Keratinocyte (primary cell): Measurements from ENCODE around the gene MVB12B. TPM values are rescaled to one million over a fixed set of nuclear protein-coding genes. Genes with fewer than 3 reads are reported as not detected.
"Not testable (repeated sequence)": the region's sequence is repeated elsewhere in the genome, so short reads cannot be mapped to it uniquely, and the experiment has no call there.

Experiments
- DNase-seq: peaks from one replicate; pipeline ENCODE4 v3.0.0-alpha.2; 2011; ENCODE audit warnings: low read depth, missing footprints, low spot score
- FAIRE-seq: peaks from 2 replicates; lab custom pipeline; 2011; peaks lifted over from hg19 to GRCh38; lab: Jason Lieb, UNC
- H2AFZ ChIP-seq: 2 replicates; pipeline ENCODE4 v1.6.0; 2012; ENCODE audit warnings: low read length, control low read depth, inconsistent platforms; ENCODE audit not compliant: control insufficient read depth
- H3K27ac ChIP-seq: 2 replicates; pipeline ENCODE4 v1.5.1; 2011; ENCODE audit warnings: low read length; ENCODE audit not compliant: control insufficient read depth, insufficient read depth
- H3K27me3 ChIP-seq: 3 replicates; pipeline ENCODE4 v1.6.0; 2011; ENCODE audit warnings: low read length; ENCODE audit not compliant: control insufficient read depth, insufficient read depth; ENCODE audit errors: extremely low read depth
- H3K36me3 ChIP-seq, 2 experiments: 2 replicates in 1 of 2; 3 replicates in 1 of 2; pipeline ENCODE4 v1.5.1; 2011; ENCODE audit warnings: low read length in 2 of 2, mild to moderate bottlenecking in 1 of 2; ENCODE audit not compliant: control insufficient read depth in 2 of 2, insufficient read depth in 2 of 2; ENCODE audit errors: extremely low read depth in 1 of 2
- H3K4me1 ChIP-seq: 3 replicates; pipeline ENCODE4 v1.5.1; 2011; ENCODE audit warnings: low read length; ENCODE audit not compliant: control insufficient read depth, insufficient read depth; ENCODE audit errors: extremely low read depth
- H3K4me2 ChIP-seq: 3 replicates; pipeline ENCODE4 v1.6.0; 2011; ENCODE audit warnings: low read depth, low read length; ENCODE audit not compliant: control insufficient read depth, insufficient read depth; ENCODE audit errors: extremely low read depth
- H3K4me3 ChIP-seq, 3 experiments: fragments of 200-600 bp in 1 of 3; sonication (generic) in 1 of 3; 2 replicates in 2 of 3; 3 replicates in 1 of 3; pipeline ENCODE4 v1.5.1; 2011 to 2016; ENCODE audit warnings: low read length in 3 of 3, mild to moderate bottlenecking in 3 of 3, control low read depth in 2 of 3, inconsistent platforms in 1 of 3, low read depth in 1 of 3, mixed read lengths in 1 of 3, mixed run types in 1 of 3, moderate library complexity in 1 of 3; ENCODE audit not compliant: control insufficient read depth in 2 of 3, insufficient read depth in 2 of 3; ENCODE audit errors: extremely low read depth in 1 of 3
- H3K79me2 ChIP-seq: 2 replicates; pipeline ENCODE4 v1.6.0; 2012; ENCODE audit warnings: low read length; ENCODE audit not compliant: control insufficient read depth, insufficient read depth
- H3K9ac ChIP-seq: 3 replicates; pipeline ENCODE4 v1.6.0; 2011; ENCODE audit warnings: low read length; ENCODE audit not compliant: control insufficient read depth, insufficient read depth; ENCODE audit errors: extremely low read depth
- H3K9me1 ChIP-seq: 3 replicates; pipeline ENCODE4 v1.6.0; 2011; ENCODE audit warnings: low read length; ENCODE audit not compliant: control insufficient read depth, insufficient read depth; ENCODE audit errors: extremely low read depth
- H3K9me3 ChIP-seq: 2 replicates; pipeline ENCODE4 v1.5.1; 2012; ENCODE audit warnings: low read depth, low read length; ENCODE audit not compliant: control insufficient read depth
- H4K20me1 ChIP-seq: 3 replicates; pipeline ENCODE4 v1.6.0; 2011; ENCODE audit warnings: low read length; ENCODE audit not compliant: control insufficient read depth, insufficient read depth; ENCODE audit errors: extremely low read depth
- EZH2 ChIP-seq: IDR thresholded peaks from one replicate; pipeline ENCODE4 v1.6.1; 2012; ENCODE audit warnings: inconsistent platforms, mild to moderate bottlenecking, low read length, moderate library complexity
- dilution Hi-C: fragments of 300-500 bp; cut with MboI; formaldehyde crosslinking; loops from one replicate; pipeline ENCODE4 v1.7.0; 2020; ENCODE audit warnings: low sequenced_read_pairs; ENCODE audit not compliant: extremely low pct_ligation_motif_present
- polyA plus RNA-seq, 5 experiments: library from polyadenylated mRNA; depleted of rRNA in 3 of 5; stranded (reverse) in 3 of 5; stranded (forward) in 1 of 5; unstranded in 1 of 5; fragments of >200 nt; gene quantifications; 1 replicate in 1 of 5; 2 replicates in 3 of 5; 3 replicates in 1 of 5; pipeline versions ENCODE4 v1.2.1 to v1.2.3, GENCODE V29; 2011 to 2012; ENCODE audit warnings: missing spikeins in 2 of 5, low read depth in 1 of 5, low replicate concordance in 1 of 5
- TF ChIP-seq, protein P1 (sequence below), 3 experiments: IDR thresholded peaks in 1 of 3; conservative IDR thresholded peaks in 1 of 3; optimal IDR thresholded peaks in 1 of 3; 2 replicates in 2 of 3; 3 replicates in 1 of 3; pipeline versions ENCODE3 to v1.5.1; 2011; ENCODE audit warnings: low read length in 3 of 3, mild to moderate bottlenecking in 3 of 3, moderate library complexity in 2 of 3, control low read depth in 1 of 3, inconsistent platforms in 1 of 3; ENCODE audit not compliant: insufficient read depth in 2 of 3; ENCODE audit errors: extremely low read depth in 1 of 3

The MVB12B gene
- polyA plus RNA-seq, 1 donor (not counting 4 experiments of a cell fraction or from before 2014, with no cell fraction given): 1.2 TPM

DNA sequence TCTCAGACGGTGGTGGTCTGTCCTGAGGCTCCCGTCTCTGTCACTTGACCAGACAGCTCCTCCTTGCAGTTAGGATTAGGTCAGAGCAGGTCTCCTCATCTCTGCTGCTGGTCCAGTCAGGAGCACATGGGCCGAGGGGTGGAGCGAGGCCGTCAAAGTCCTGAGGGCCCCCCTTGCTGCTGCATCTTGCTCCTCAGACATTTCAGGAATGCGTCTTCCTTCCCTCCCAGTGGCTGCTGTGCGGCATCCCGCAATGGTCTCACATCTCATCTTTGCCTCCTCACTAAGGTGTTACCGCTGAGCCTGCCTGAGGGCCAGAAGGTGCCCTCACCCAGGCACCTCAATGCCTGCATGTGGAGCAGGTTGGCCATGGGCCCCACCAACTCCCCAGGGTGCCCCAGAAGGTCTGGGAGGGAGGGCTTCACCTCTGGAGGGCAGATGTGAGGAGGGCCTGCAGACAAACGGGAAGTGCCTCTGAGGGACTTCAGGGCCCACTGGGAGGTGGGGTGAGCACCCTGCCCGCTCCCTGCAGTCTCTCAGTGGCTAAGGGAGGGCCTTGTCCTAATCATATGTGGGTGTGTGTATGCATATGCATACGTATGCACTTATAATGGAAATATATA is 149.4 kb downstream of the MVB12B start:
- H3K9ac ChIP-seq: no peak overlapping the region
- H3K4me1 ChIP-seq: no peaks in the 10 kb centered on the region
- DNase-seq (no peak), FAIRE-seq (no peak)
- H4K20me1 ChIP-seq: no peaks in the 10 kb centered on the region
- no peaks in the 10 kb centered on the region for H3K36me3 ChIP-seq
- H3K79me2 ChIP-seq: no peaks in the 10 kb centered on the region
- no peak overlapping the region for H3K4me3 ChIP-seq
- H3K27ac ChIP-seq: no peak overlapping the region
- dilution Hi-C loops: no loop called here
- H3K9me3 ChIP-seq: no peaks in the 10 kb centered on the region
- no peaks in the 10 kb centered on the region for H3K27me3 ChIP-seq
- no peaks in the 10 kb centered on the region for H3K9me1 ChIP-seq
- H3K4me2 ChIP-seq: no peak overlapping the region
- TF ChIP-seq, protein P1, sequence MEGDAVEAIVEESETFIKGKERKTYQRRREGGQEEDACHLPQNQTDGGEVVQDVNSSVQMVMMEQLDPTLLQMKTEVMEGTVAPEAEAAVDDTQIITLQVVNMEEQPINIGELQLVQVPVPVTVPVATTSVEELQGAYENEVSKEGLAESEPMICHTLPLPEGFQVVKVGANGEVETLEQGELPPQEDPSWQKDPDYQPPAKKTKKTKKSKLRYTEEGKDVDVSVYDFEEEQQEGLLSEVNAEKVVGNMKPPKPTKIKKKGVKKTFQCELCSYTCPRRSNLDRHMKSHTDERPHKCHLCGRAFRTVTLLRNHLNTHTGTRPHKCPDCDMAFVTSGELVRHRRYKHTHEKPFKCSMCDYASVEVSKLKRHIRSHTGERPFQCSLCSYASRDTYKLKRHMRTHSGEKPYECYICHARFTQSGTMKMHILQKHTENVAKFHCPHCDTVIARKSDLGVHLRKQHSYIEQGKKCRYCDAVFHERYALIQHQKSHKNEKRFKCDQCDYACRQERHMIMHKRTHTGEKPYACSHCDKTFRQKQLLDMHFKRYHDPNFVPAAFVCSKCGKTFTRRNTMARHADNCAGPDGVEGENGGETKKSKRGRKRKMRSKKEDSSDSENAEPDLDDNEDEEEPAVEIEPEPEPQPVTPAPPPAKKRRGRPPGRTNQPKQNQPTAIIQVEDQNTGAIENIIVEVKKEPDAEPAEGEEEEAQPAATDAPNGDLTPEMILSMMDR (optimal IDR thresholded peaks at IDR 0.05 in 1 of 3, IDR thresholded peaks at IDR 0.05 in 1 of 3, conservative IDR thresholded peaks at IDR 0.05 in 1 of 3; ENCODE audit: extremely low read depth in 1 of 3, insufficient read depth in 2 of 3, low read length in 3 of 3): no peak
- no peak for TF ChIP-seq EZH2
- H2AFZ ChIP-seq: no peak overlapping the region

DNA sequence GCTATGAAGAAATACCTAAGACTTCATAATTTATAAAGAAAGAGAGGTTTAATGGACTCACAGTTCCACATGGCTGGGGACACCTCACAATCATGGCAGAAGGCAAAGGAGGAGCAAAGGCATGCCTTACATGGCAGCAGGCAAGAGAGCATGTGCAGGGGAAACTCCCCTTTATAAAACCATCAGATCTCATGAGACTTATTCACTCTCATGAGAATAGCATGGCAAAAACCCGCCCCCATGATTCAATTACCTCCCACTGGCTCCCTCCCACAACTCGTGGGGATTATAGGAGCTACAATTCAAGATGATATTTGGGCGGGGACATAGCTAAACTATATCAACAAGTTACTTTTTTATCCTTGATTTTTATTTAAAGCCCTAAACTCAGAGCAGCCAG is 150.8 kb downstream of the MVB12B start:
- H4K20me1 ChIP-seq, FAIRE-seq, H3K4me2 ChIP-seq, H3K9ac ChIP-seq, H3K9me1 ChIP-seq, dilution Hi-C loops, H2AFZ ChIP-seq, H3K27me3 ChIP-seq, H3K27ac ChIP-seq, H3K4me3 ChIP-seq, H3K4me1 ChIP-seq, H3K79me2 ChIP-seq, DNase-seq, H3K36me3 ChIP-seq, H3K9me3 ChIP-seq: not testable (repeated sequence)
